NB4 (cell line): ENCODE results near the gene SURF2.

Source experiments
- CTCF ChIP-seq: IDR thresholded peaks from one replicate; pipeline ENCODE4 v1.5.1; 2012; ENCODE audit warnings: low read depth, low read length
- POLR2A ChIP-seq: IDR thresholded peaks from 2 replicates; pipeline ENCODE4 v1.6.1; 2011; ENCODE audit warnings: mild to moderate bottlenecking; ENCODE audit not compliant: insufficient read length; ENCODE audit errors: extremely low read depth

DNA sequence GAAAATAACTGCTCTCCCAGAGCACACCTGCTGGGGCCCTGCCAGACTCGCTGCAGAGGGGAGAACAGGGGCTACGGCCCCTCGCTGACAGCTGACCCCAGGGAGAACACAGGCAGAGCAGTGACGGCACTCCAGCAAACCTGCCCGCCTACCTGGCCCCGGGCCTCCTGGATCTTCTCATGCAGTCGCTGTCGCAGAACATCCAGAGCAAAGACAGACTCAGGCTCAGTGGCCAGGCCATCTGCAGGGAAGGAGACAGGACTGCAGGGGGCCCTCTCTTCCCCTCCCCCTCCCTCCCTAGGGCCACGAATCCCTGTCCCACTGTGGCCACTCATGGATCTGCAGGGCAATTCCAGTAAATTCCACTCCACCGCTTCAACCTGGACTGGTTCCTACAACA, 22.8 kb upstream of the SURF2 start:
- TF ChIP-seq CTCF (no peak), POLR2A (no peak)
